Fibroblast of lung (primary cell): ENCODE results near the gene CYYR1. TPM values are rescaled to one million over a fixed set of nuclear protein-coding genes. Genes with fewer than 3 reads are reported as not detected.

ENCODE experiments used
- DNase-seq, 2 donors: peaks; one replicate each; pipeline versions ENCODE4 v3.0.0 to v3.0.0-alpha.2; 2010; ENCODE audit warnings: low read depth in 2 of 2
- H2AFZ ChIP-seq: 2 replicates; pipeline ENCODE4 v1.5.1; 2012; ENCODE audit warnings: low read length, control low read depth, inconsistent platforms
- H3K27ac ChIP-seq: 2 replicates; pipeline ENCODE4 v1.5.1; 2011; ENCODE audit warnings: low read length, control low read depth; ENCODE audit not compliant: insufficient read depth
- H3K27me3 ChIP-seq: 2 replicates; pipeline ENCODE4 v1.5.1; 2011; ENCODE audit warnings: mild to moderate bottlenecking, low read length; ENCODE audit not compliant: control insufficient read depth, insufficient read depth
- H3K36me3 ChIP-seq: 2 replicates; pipeline ENCODE4 v1.5.1; 2011; ENCODE audit warnings: low read length; ENCODE audit not compliant: control insufficient read depth, insufficient read depth
- H3K4me1 ChIP-seq: 2 replicates; pipeline ENCODE4 v1.5.1; 2011; ENCODE audit warnings: low read length; ENCODE audit not compliant: control insufficient read depth, insufficient read depth; ENCODE audit errors: extremely low read depth
- H3K4me2 ChIP-seq: 2 replicates; pipeline ENCODE4 v1.5.1; 2011; ENCODE audit warnings: low read length, control low read depth; ENCODE audit not compliant: insufficient read depth; ENCODE audit errors: extremely low read depth
- H3K4me3 ChIP-seq, 4 experiments: fragments of 200-600 bp in 1 of 4; sonication (generic) in 1 of 4; replicated peaks in 1 of 4; 2 replicates each; pipeline ENCODE4 v1.5.1; 2011 to 2016; ENCODE audit warnings: low read length in 4 of 4, low read depth in 3 of 4, mild to moderate bottlenecking in 3 of 4, control low read depth in 2 of 4, inconsistent platforms in 1 of 4, mixed read lengths in 1 of 4; ENCODE audit not compliant: insufficient read depth in 1 of 4; ENCODE audit errors: control extremely low read depth in 1 of 4
- H3K79me2 ChIP-seq: 2 replicates; pipeline ENCODE4 v1.5.1; 2012; ENCODE audit warnings: mild to moderate bottlenecking, low read length, inconsistent platforms; ENCODE audit not compliant: control insufficient read depth, insufficient read depth
- H3K9ac ChIP-seq: 2 replicates; pipeline ENCODE4 v1.5.1; 2011; ENCODE audit warnings: mild to moderate bottlenecking, low read length, control low read depth; ENCODE audit not compliant: insufficient read depth
- H3K9me3 ChIP-seq: 2 replicates; pipeline ENCODE4 v1.5.1; 2012; ENCODE audit warnings: low read depth, low read length; ENCODE audit not compliant: control insufficient read depth, insufficient read depth
- H4K20me1 ChIP-seq: 2 replicates; pipeline ENCODE4 v1.5.1; 2011; ENCODE audit warnings: low read length; ENCODE audit not compliant: control insufficient read depth, insufficient read depth; ENCODE audit errors: extremely low read depth
- CTCF ChIP-seq, 2 donors: IDR thresholded peaks in 1 of 2; conservative IDR thresholded peaks in 1 of 2; 1 replicate in 1 of 2; 2 replicates in 1 of 2; pipeline ENCODE4 v1.5.1; 2011 to 2012; ENCODE audit warnings: low read length in 2 of 2, control low read depth in 1 of 2, inconsistent platforms in 1 of 2, low read depth in 1 of 2, mild to moderate bottlenecking in 1 of 2
- EZH2 ChIP-seq: IDR thresholded peaks from 2 replicates; pipeline ENCODE4 v1.5.1; 2012; ENCODE audit warnings: low read length, control low read depth, mild to moderate bottlenecking; ENCODE audit errors: missing control alignments
- polyA plus RNA-seq, 2 donors: library from polyadenylated mRNA; depleted of rRNA in 1 of 2; stranded (reverse) in 1 of 2; unstranded in 1 of 2; fragments of >200 nt; gene quantifications; 2 replicates each; pipeline ENCODE4 v1.2.1, GENCODE V29; 2011 to 2012; ENCODE audit warnings: missing spikeins in 1 of 2
- total RNA-seq: library from RNA; depleted of rRNA; stranded (reverse); fragments of >200 nt; gene quantifications from 2 replicates; pipeline ENCODE4 v1.2.1, GENCODE V29; 2014

CYYR1 gene
- total and polyA plus RNA-seq, 2 donors (not counting 1 experiment from before 2014, with no cell fraction given): 0.17 TPM; not detected in 1

GRCh38 chr21:26595971-26596370, 22.9 kb upstream of the CYYR1 start:
- H3K4me1 ChIP-seq: no peaks in the 10 kb centered on the region
- no peak overlapping the region for H3K4me2 ChIP-seq
- H3K4me3 ChIP-seq: no peak overlapping the region
- no peaks in the 10 kb centered on the region for H3K27me3 ChIP-seq
- H3K79me2 ChIP-seq: no peaks in the 10 kb centered on the region
- DNase-seq: no peak
- no peak overlapping the region for H3K9ac ChIP-seq
- H3K27ac ChIP-seq: no peak overlapping the region
- TF ChIP-seq EZH2 (no peak), CTCF (conservative IDR thresholded peaks at IDR 0.05 in 1 of 2, IDR thresholded peaks at IDR 0.05 in 1 of 2; ENCODE audit: low read depth in 1 of 2, low read length in 2 of 2) (no peak)
- H4K20me1 ChIP-seq: no peaks in the 10 kb centered on the region
- no peak overlapping the region for H2AFZ ChIP-seq
- no peaks in the 10 kb centered on the region for H3K9me3 ChIP-seq
- no peaks in the 10 kb centered on the region for H3K36me3 ChIP-seq

GRCh38 chr21:26593800-26594199, 20.7 kb upstream of the CYYR1 start:
- no peak overlapping the region for H3K4me2 ChIP-seq
- DNase-seq: no peak
- TF ChIP-seq CTCF (conservative IDR thresholded peaks at IDR 0.05 in 1 of 2, IDR thresholded peaks at IDR 0.05 in 1 of 2; ENCODE audit: low read depth in 1 of 2, low read length in 2 of 2) (no peak), EZH2 (no peak)
- H3K79me2 ChIP-seq: no peaks in the 10 kb centered on the region
- no peaks in the 10 kb centered on the region for H3K9me3 ChIP-seq
- H4K20me1 ChIP-seq: no peaks in the 10 kb centered on the region
- H3K27ac ChIP-seq: no peak overlapping the region
- no peaks in the 10 kb centered on the region for H3K27me3 ChIP-seq
- H3K4me3 ChIP-seq: no peak overlapping the region
- no peaks in the 10 kb centered on the region for H3K4me1 ChIP-seq
- no peak overlapping the region for H3K9ac ChIP-seq
- no peak overlapping the region for H2AFZ ChIP-seq
- no peaks in the 10 kb centered on the region for H3K36me3 ChIP-seq

GRCh38 chr21:26591543-26591942, 18.5 kb upstream of the CYYR1 start:
- TF ChIP-seq CTCF (conservative IDR thresholded peaks at IDR 0.05 in 1 of 2, IDR thresholded peaks at IDR 0.05 in 1 of 2; ENCODE audit: low read depth in 1 of 2, low read length in 2 of 2) (no peak), EZH2 (no peak)
- H3K36me3 ChIP-seq: no peaks in the 10 kb centered on the region
- H3K4me2 ChIP-seq: no peak overlapping the region
- H3K9me3 ChIP-seq: no peaks in the 10 kb centered on the region
- no peak overlapping the region for H2AFZ ChIP-seq
- H3K9ac ChIP-seq: no peak overlapping the region
- H3K4me1 ChIP-seq: peaks cover 4% of the 10 kb centered on the region
- no peaks in the 10 kb centered on the region for H4K20me1 ChIP-seq
- H3K4me3 ChIP-seq: no peak overlapping the region
- no peak for DNase-seq
- H3K27me3 ChIP-seq: no peaks in the 10 kb centered on the region
- H3K27ac ChIP-seq: no peak overlapping the region
- no peaks in the 10 kb centered on the region for H3K79me2 ChIP-seq
